Measurements from ENCODE around the gene CHAD. TPM values are rescaled to one million over a fixed set of nuclear protein-coding genes. Genes with fewer than 3 reads are reported as not detected.

Gene CHAD
- total and polyA plus RNA-seq, 2 of the 13 experiments (the other 11 are each of a cell fraction or from before 2014, with no cell fraction given) = 1.4 TPM; not detected in 1

DNA sequence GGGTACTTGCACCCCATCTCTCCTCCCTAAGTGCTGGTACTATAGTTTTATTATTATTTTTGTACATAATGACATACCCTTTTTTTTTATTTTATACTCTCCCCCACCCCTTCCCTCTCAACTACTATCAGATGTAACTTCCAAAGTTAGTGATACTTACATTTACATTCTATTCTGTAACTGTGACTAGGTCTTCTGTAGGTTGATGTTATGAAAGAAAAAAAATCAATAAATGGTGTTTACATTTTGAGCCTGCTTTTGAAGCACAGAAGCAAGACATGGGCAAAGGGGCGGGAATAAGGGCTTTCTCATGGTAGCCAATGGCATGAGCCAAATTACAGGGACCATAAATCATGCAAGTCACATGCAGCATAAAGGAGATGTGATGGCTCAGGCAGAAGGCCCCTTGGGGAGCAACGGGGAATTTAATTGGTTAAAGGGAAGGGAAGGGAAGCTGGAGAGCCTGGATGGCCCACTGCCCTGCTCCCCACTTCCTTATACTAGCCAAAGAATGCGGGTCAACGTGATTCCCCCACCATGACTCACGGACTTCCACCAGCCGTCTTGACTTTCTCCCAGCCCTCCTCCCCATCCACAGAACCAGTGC is 45.0 kb downstream of the CHAD start (continued):
- no peak for TF ChIP-seq BCLAF1 (IDR thresholded peaks at IDR 0.05)
- TF ChIP-seq MAFF (IDR thresholded peaks at IDR 0.05; ENCODE audit: low read depth, low read length) = no peak
- TF ChIP-seq THAP9 (CRISPR knock-in tag; IDR thresholded peaks at IDR 0.05; ENCODE audit: borderline replicate concordance) = no peak
- TF ChIP-seq ZSCAN21 (CRISPR knock-in tag; IDR thresholded peaks at IDR 0.05; ENCODE audit: borderline replicate concordance) = no peak
- TF ChIP-seq NKX3-1 (CRISPR knock-in tag; IDR thresholded peaks at IDR 0.05) = no peak
- TF ChIP-seq SP4 (CRISPR knock-in tag; IDR thresholded peaks at IDR 0.05) = no peak
- TF ChIP-seq ZNF7 (CRISPR knock-in tag; IDR thresholded peaks at IDR 0.05) = no peak; the same call in 1 of the 2 replicates
- no peak for TF ChIP-seq RFX5 (IDR thresholded peaks at IDR 0.05; ENCODE audit: low read depth, low read length)
- peak; percentile 49 for TF ChIP-seq TEAD3 (CRISPR knock-in tag; optimal IDR thresholded peaks at IDR 0.05; ENCODE audit: borderline replicate concordance)
- peak; percentile 82 for TF ChIP-seq HOMEZ (CRISPR knock-in tag; IDR thresholded peaks at IDR 0.05; ENCODE audit: low read depth)
- TF ChIP-seq KMT2A (CRISPR knock-in tag; IDR thresholded peaks at IDR 0.05) = 0 out of 2 replicates have a peak, but pooled peaks have one; percentile 24
- TF ChIP-seq ERF (CRISPR knock-in tag; IDR thresholded peaks at IDR 0.05) = peak; percentile 79; the same call in 1 of the 2 replicates
- no peak for TF ChIP-seq ZKSCAN5 (CRISPR knock-in tag; IDR thresholded peaks at IDR 0.05)
- no peak; the same call in 1 of the 2 replicates for TF ChIP-seq ZNF17 (CRISPR knock-in tag; IDR thresholded peaks at IDR 0.05)
- no peak for TF ChIP-seq CBX2 (IDR thresholded peaks at IDR 0.05; ENCODE audit: low read depth, low read length)
- TF ChIP-seq CBX2 (CRISPR knock-in tag; IDR thresholded peaks at IDR 0.05; ENCODE audit: low read depth) = no peak
- no peak for TF ChIP-seq RFXAP (CRISPR knock-in tag; IDR thresholded peaks at IDR 0.05; ENCODE audit: borderline replicate concordance)
- no peak for TF ChIP-seq ZNF619 (CRISPR knock-in tag; IDR thresholded peaks at IDR 0.05)
- no peak for TF ChIP-seq MEF2D (CRISPR knock-in tag; IDR thresholded peaks at IDR 0.05)
- peak; percentile 100 for TF ChIP-seq HOXA9 (CRISPR knock-in tag; IDR thresholded peaks at IDR 0.05; ENCODE audit: borderline replicate concordance)
- peak; percentile 78 for TF ChIP-seq TFDP2 (CRISPR knock-in tag; IDR thresholded peaks at IDR 0.05)
- no peak for TF ChIP-seq ARHGAP35 (CRISPR knock-in tag; IDR thresholded peaks at IDR 0.05; ENCODE audit: borderline replicate concordance)
- TF ChIP-seq KLF11 (CRISPR knock-in tag; IDR thresholded peaks at IDR 0.05) = 0 out of 2 replicates have a peak, but pooled peaks have one; percentile 50
- TF ChIP-seq ZNF563 (CRISPR knock-in tag; IDR thresholded peaks at IDR 0.05) = no peak
